Measurements from ENCODE around the gene CLEC4F. TPM values are rescaled to one million over a fixed set of nuclear protein-coding genes. Genes with fewer than 3 reads are reported as not detected.

Gene CLEC4F
- total and polyA plus RNA-seq, 11 donors = 0.04 to 0.46 (median 0.19) TPM; not detected in 3

DNA sequence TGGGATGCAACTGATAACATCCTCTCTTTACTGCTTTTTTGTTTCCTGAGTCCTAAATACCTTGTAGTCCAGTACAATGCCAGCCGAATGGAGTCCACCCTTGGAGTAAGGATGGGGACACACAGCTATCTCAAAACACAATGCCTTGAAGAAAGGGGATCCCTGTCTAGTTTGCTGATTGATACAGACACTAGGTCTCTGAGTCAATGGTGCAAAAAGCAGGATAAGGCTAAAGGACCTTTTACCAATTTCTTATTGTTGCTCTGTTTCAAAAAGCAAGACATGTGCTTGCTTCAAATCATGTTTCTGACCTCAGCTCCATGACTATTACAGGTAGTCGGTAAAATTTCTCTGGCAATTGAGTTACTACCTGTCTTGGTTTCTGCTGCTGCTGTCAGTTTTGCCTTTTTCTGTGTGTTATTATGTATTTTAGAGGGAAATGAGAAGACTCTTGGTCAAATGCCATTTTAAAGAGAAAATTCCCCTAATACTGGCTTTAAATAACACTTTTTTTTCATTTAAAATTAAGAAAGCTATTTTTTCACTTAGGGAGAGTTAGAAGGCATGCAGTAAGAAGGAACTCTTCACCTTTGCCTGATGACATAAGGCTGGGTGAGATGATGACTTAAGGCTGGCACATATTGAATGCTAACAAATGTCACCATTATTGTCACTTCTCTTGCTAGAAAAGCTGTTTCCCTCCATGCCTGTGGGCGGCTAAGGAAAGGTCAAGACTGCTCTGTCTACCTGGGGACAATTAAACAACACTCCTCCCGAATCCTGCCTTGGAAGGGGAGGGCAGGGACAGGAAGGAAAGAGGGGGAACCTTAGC lies 25.0 kb downstream of the CLEC4F start:
- H3K4me3 ChIP-seq = no peak overlapping the region
- ATAC-seq = no peak
- WGBS, 4 donors = 58 to 84% (median 75%) methylated on average over 4 of the region's 4 CpGs
- no peak for TF ChIP-seq POLR2A (IDR thresholded peaks at IDR 0.05)
- TF ChIP-seq, protein P1, sequence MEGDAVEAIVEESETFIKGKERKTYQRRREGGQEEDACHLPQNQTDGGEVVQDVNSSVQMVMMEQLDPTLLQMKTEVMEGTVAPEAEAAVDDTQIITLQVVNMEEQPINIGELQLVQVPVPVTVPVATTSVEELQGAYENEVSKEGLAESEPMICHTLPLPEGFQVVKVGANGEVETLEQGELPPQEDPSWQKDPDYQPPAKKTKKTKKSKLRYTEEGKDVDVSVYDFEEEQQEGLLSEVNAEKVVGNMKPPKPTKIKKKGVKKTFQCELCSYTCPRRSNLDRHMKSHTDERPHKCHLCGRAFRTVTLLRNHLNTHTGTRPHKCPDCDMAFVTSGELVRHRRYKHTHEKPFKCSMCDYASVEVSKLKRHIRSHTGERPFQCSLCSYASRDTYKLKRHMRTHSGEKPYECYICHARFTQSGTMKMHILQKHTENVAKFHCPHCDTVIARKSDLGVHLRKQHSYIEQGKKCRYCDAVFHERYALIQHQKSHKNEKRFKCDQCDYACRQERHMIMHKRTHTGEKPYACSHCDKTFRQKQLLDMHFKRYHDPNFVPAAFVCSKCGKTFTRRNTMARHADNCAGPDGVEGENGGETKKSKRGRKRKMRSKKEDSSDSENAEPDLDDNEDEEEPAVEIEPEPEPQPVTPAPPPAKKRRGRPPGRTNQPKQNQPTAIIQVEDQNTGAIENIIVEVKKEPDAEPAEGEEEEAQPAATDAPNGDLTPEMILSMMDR (IDR thresholded peaks at IDR 0.05) = no peak
- H3K27ac ChIP-seq = no peak overlapping the region
- no peak for DNase-seq
- H3K9me3 ChIP-seq = peaks cover 0 to 10% (median 0%) of the 10 kb centered on the region in 12 donors
- intact Hi-C loops (cut with DNase I) = loop anchor here in 2 of 10 donors (10.0 kb wide), 2 partner anchors 69 to 149 kb away; no protein-coding TSS in a partner anchor
- H3K27me3 ChIP-seq = peaks cover 4 to 32% (median 17%) of the 10 kb centered on the region in 9 donors
- peaks cover 0 to 29% (median 2%) of the 10 kb centered on the region in 12 donors for H3K4me1 ChIP-seq
- no peaks in the 10 kb centered on the region for H3K36me3 ChIP-seq

DNA sequence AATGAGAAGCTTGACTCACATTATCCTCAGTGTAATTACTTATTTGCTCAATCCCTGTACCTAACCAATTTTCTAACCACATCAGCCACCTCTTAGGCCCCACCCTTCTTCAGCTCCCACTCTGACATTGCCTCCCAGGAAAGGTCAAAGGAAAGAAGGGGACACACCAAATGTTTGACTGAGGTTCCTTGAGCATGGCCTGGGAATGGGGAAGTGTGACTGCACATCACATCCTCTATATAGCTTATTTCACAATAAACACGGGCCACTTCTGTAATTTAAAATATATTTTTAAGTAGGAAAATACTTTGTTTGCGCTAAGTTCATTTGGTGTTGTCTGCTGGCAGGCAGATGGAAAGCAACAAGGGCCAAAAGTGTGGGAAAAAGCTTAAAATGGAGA lies 26.9 kb downstream of the CLEC4F start:
- intact Hi-C loops (cut with DNase I) = loop anchor here in 4 of 10 donors (5.0 to 10.0 kb wide), 4 partner anchors 71 to 154 kb away; partner anchors contain the start of gene ATP6V1B1 (in 1 of the 4)
- DNase-seq (no peak), ATAC-seq (peak in 1 of 4 donors; percentile 16)
- H3K4me1 ChIP-seq = peaks cover 0 to 41% (median 8%) of the 10 kb centered on the region in 12 donors
- H3K9me3 ChIP-seq = no peaks in the 10 kb centered on the region
- H3K36me3 ChIP-seq = no peaks in the 10 kb centered on the region
- no peak overlapping the region for H3K4me3 ChIP-seq
- peaks cover 6 to 46% (median 23%) of the 10 kb centered on the region in 9 donors for H3K27me3 ChIP-seq
- TF ChIP-seq, protein P1 (IDR thresholded peaks at IDR 0.05) = no peak
- TF ChIP-seq POLR2A (IDR thresholded peaks at IDR 0.05) = no peak
- H3K27ac ChIP-seq = peak overlapping the region in 1 of 12 donors; percentile 42
- WGBS, 4 donors = 77 to 86% (median 83%) methylated on average over 2 of the region's 2 CpGs

DNA sequence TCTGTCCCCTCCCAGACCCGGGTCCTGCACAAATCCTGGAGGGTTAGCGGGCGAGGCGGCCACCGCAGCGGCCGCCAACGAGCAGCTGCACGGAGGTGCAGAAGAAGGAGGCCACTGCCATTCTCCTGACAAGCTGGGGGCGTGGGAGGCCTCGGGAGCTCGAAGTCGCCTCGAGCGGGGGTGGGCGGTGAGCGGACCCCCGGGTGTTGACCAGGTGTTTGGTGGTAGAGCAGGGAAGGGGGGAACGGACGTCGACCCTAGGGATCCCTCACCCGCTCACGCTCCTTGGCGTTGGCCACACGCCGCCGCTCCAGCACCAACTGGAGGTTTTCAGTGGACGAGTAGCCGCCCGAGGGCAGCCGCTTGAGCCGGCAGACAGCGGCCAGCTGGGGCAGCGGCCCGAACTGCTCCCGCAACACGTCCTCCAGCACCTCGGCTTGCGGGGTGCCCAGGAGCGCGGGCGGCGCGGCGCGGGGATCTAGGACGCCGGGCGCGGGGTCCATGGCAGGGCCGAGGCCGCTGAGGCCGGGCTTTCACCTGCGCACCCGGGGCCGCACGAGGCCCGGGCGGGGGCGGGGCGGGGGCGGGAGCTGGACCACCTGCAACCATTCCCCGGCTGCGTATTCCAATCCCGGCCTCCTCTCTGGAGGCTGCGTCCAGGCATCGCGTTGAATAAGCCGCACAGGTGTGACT lies 30.1 kb downstream of the CLEC4F start, which contains the start of gene FIGLA:
Gene FIGLA (minus strand): TSS at position 508 of the 693 bp plus-strand sequence. CDS start 5 bp downstream, at position 503.
- intact Hi-C loops (cut with DNase I) = loop anchor here in 5 of 10 donors (2.0 to 10.0 kb wide), 5 partner anchors 73 to 157 kb away; partner anchors contain the start of gene ATP6V1B1 (in 1 of the 5)
- Histone ChIP-seq H3K27me3 (peaks cover 11 to 73% (median 32%) of the 10 kb centered on the region in 9 donors), H3K4me1 (peaks cover 0 to 32% (median 8%) of the 10 kb centered on the region in 12 donors), H3K4me3 (peak within 1 kb of the TSS in 11 of 12 donors; percentile 11 to 49 (median 34)), H3K9me3 (no peaks in the 10 kb centered on the region), H3K36me3 (no peaks in the 10 kb centered on the region), H3K27ac (no peak within 1 kb of the TSS)
- WGBS, 4 donors = 3 to 5% (median 3%) methylated on average over 38 to 69 of the region's 69 CpGs
- DNase-seq = no peak
- TF ChIP-seq, protein P1 (IDR thresholded peaks at IDR 0.05) = no peak
- no peak for TF ChIP-seq POLR2A (IDR thresholded peaks at IDR 0.05)
- peak in 2 of 4 donors; percentile 31 to 38 for ATAC-seq

Measured in heart left ventricle (tissue), 16 donors.